Endothelial cell of umbilical vein (primary cell): ENCODE results near the gene HAGH.

ENCODE experiments used
- EZH2 ChIP-seq: IDR thresholded peaks from 2 replicates; pipeline ENCODE4 v1.6.1; 2012; ENCODE audit warnings: borderline replicate concordance, low read depth, mild to moderate bottlenecking, moderate library complexity, low read length, inconsistent platforms; ENCODE audit not compliant: severe bottlenecking
- JUN ChIP-seq: IDR thresholded peaks from 2 replicates; pipeline ENCODE4 v1.6.1; 2011; ENCODE audit warnings: borderline replicate concordance, low read depth; ENCODE audit not compliant: insufficient read length, insufficient read depth
- MYC ChIP-seq: IDR thresholded peaks from one replicate; pipeline ENCODE4 v1.6.1; 2011; ENCODE audit warnings: mild to moderate bottlenecking, low read depth, low read length
- POLR2A ChIP-seq: IDR thresholded peaks from 2 replicates; pipeline ENCODE4 v1.6.1; 2012; ENCODE audit warnings: low read depth, mild to moderate bottlenecking, control low read depth, low read length
- POLR2AphosphoS5 ChIP-seq: IDR thresholded peaks from 2 replicates; pipeline ENCODE4 v1.6.1; 2012; ENCODE audit warnings: low read depth, mild to moderate bottlenecking, control low read depth, low read length, moderate library complexity; ENCODE audit not compliant: insufficient read depth
- TF ChIP-seq, protein P1 (sequence below): IDR thresholded peaks from 2 replicates; pipeline ENCODE4 v1.6.1; 2011; ENCODE audit not compliant: insufficient read depth, insufficient read length
- TF ChIP-seq, protein P2 (sequence below), 2 donors: IDR thresholded peaks; 1 replicate in 1 of 2; 2 replicates in 1 of 2; pipeline ENCODE4 v1.5.1; 2011; ENCODE audit warnings: low read length in 2 of 2, mild to moderate bottlenecking in 2 of 2, moderate library complexity in 2 of 2, control low read depth in 1 of 2, inconsistent platforms in 1 of 2, low read depth in 1 of 2; ENCODE audit not compliant: insufficient read depth in 1 of 2; ENCODE audit errors: extremely low read depth in 1 of 2

- TF ChIP-seq, protein P1, sequence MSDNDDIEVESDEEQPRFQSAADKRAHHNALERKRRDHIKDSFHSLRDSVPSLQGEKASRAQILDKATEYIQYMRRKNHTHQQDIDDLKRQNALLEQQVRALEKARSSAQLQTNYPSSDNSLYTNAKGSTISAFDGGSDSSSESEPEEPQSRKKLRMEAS, result no peak
- TF ChIP-seq POLR2AphosphoS5 (no peak), POLR2A (no peak), EZH2 (no peak), MYC (no peak), JUN (no peak)
- TF ChIP-seq, protein P2, sequence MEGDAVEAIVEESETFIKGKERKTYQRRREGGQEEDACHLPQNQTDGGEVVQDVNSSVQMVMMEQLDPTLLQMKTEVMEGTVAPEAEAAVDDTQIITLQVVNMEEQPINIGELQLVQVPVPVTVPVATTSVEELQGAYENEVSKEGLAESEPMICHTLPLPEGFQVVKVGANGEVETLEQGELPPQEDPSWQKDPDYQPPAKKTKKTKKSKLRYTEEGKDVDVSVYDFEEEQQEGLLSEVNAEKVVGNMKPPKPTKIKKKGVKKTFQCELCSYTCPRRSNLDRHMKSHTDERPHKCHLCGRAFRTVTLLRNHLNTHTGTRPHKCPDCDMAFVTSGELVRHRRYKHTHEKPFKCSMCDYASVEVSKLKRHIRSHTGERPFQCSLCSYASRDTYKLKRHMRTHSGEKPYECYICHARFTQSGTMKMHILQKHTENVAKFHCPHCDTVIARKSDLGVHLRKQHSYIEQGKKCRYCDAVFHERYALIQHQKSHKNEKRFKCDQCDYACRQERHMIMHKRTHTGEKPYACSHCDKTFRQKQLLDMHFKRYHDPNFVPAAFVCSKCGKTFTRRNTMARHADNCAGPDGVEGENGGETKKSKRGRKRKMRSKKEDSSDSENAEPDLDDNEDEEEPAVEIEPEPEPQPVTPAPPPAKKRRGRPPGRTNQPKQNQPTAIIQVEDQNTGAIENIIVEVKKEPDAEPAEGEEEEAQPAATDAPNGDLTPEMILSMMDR (IDR thresholded peaks at IDR 0.05; ENCODE audit: extremely low read depth in 1 of 2, insufficient read depth in 1 of 2, low read depth in 1 of 2, low read length in 2 of 2), result no peak
Measured at GRCh38 chr16:1767116-1767994, 59.3 kb downstream of the HAGH start.
